ENCODE data around the gene TCEANC.

Gene TCEANC

DNA sequence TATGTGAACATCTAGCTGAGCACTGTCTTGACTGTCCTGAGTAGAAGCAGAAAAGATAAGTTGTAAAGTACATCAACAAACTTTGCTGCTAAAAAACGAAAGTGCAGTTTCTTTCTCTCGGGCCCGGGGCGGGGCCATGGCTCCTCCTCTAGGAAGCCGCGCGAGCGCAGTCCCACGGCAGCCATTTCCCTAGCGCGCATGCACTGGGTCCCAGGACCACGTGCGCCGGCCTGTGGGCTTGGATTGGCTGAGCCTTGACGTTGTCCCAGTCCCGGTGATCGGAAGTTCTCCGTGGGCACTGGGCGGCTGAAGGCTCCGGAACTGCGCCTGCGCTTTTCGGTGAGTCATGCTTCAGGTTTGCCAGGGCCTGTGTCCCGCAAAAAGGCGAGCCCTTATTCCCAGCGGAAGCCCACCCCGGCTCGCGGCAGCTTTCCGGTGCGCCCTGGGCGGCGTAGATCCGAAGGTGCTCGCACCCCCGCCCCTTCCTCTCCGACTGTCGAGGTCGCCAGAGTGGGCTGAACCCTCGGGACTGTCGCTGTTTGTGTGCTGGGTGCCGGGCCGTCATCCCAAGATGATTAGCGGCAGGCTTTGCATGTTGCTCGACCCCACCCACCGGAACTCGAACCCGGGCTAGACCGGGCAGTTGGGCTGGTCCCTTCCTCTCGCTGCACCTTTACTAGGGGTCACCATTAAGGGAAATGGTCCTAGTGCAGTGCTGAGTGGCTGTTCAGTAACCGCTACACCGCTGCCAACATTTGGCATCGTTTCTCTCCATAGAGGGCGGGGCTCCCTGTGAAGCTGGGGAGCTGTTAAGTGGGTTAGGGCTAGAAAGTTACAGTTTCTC is at the start of gene TCEANC (continued):
- TF ChIP-seq, protein P1, sequence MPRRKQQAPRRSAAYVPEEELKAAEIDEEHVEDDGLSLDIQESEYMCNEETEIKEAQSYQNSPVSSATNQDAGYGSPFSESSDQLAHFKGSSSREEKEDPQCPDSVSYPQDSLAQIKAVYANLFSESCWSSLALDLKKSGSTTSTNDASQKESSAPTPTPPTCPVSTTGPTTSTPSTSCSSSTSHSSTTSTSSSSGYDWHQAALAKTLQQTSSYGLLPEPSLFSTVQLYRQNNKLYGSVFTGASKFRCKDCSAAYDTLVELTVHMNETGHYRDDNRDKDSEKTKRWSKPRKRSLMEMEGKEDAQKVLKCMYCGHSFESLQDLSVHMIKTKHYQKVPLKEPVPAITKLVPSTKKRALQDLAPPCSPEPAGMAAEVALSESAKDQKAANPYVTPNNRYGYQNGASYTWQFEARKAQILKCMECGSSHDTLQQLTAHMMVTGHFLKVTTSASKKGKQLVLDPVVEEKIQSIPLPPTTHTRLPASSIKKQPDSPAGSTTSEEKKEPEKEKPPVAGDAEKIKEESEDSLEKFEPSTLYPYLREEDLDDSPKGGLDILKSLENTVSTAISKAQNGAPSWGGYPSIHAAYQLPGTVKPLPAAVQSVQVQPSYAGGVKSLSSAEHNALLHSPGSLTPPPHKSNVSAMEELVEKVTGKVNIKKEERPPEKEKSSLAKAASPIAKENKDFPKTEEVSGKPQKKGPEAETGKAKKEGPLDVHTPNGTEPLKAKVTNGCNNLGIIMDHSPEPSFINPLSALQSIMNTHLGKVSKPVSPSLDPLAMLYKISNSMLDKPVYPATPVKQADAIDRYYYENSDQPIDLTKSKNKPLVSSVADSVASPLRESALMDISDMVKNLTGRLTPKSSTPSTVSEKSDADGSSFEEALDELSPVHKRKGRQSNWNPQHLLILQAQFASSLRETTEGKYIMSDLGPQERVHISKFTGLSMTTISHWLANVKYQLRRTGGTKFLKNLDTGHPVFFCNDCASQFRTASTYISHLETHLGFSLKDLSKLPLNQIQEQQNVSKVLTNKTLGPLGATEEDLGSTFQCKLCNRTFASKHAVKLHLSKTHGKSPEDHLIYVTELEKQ (tag by site-specific recombination; IDR thresholded peaks at IDR 0.05; ENCODE audit: borderline replicate concordance), result no peak
- TF ChIP-seq ZNF664 (tag by site-specific recombination; IDR thresholded peaks at IDR 0.05) (no peak), ZNF37A (tag by site-specific recombination; IDR thresholded peaks at IDR 0.05) (no peak), HOXC10 (CRISPR knock-in tag; IDR thresholded peaks at IDR 0.05) (no peak), GLIS1 (tag by site-specific recombination; IDR thresholded peaks at IDR 0.05) (peak; percentile 41), ZBTB1 (tag by site-specific recombination; IDR thresholded peaks at IDR 0.05) (peak; percentile 88), ZNF629 (tag by site-specific recombination; IDR thresholded peaks at IDR 0.05) (peak; percentile 65), OSR2 (tag by site-specific recombination; IDR thresholded peaks at IDR 0.05) (peak; percentile 41; the same call in 1 of the 2 replicates), KLF16 (tag by site-specific recombination; IDR thresholded peaks at IDR 0.05) (no peak), OVOL3 (tag by site-specific recombination; IDR thresholded peaks at IDR 0.05) (no peak), SP2 (tag by site-specific recombination; IDR thresholded peaks at IDR 0.05) (peak; percentile 96), ZSCAN16 (tag by site-specific recombination; IDR thresholded peaks at IDR 0.05) (no peak), ZNF654 (tag by site-specific recombination; IDR thresholded peaks at IDR 0.05; ENCODE audit: low read depth) (no peak), ZNF621 (tag by site-specific recombination; IDR thresholded peaks at IDR 0.05) (no peak), ZNF48 (tag by site-specific recombination; IDR thresholded peaks at IDR 0.05) (no peak), ZIC2 (tag by site-specific recombination; IDR thresholded peaks at IDR 0.05) (peak; percentile 26; the same call in 1 of the 2 replicates), GLIS2 (tag by site-specific recombination; IDR thresholded peaks at IDR 0.05) (peak; percentile 63; the same call in 1 of the 2 replicates), ZNF23 (tag by site-specific recombination; IDR thresholded peaks at IDR 0.05; ENCODE audit: borderline replicate concordance) (no peak), KLF10 (tag by site-specific recombination; IDR thresholded peaks at IDR 0.05) (peak; percentile 67), ZFP69B (tag by site-specific recombination; IDR thresholded peaks at IDR 0.05) (peak; percentile 57; the same call in 1 of the 2 replicates), ZFP37 (tag by site-specific recombination; IDR thresholded peaks at IDR 0.05) (0 out of 2 replicates have a peak, but pooled peaks have one; percentile 49), ZNF776 (tag by site-specific recombination; IDR thresholded peaks at IDR 0.05; ENCODE audit: borderline replicate concordance) (no peak), BCL11B (tag by site-specific recombination; IDR thresholded peaks at IDR 0.05; ENCODE audit: low read depth) (no peak)
- TF ChIP-seq, protein P2, sequence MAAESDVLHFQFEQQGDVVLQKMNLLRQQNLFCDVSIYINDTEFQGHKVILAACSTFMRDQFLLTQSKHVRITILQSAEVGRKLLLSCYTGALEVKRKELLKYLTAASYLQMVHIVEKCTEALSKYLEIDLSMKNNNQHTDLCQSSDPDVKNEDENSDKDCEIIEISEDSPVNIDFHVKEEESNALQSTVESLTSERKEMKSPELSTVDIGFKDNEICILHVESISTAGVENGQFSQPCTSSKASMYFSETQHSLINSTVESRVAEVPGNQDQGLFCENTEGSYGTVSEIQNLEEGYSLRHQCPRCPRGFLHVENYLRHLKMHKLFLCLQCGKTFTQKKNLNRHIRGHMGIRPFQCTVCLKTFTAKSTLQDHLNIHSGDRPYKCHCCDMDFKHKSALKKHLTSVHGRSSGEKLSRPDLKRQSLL (tag by site-specific recombination; IDR thresholded peaks at IDR 0.05), result no peak
- TF ChIP-seq, protein P3, sequence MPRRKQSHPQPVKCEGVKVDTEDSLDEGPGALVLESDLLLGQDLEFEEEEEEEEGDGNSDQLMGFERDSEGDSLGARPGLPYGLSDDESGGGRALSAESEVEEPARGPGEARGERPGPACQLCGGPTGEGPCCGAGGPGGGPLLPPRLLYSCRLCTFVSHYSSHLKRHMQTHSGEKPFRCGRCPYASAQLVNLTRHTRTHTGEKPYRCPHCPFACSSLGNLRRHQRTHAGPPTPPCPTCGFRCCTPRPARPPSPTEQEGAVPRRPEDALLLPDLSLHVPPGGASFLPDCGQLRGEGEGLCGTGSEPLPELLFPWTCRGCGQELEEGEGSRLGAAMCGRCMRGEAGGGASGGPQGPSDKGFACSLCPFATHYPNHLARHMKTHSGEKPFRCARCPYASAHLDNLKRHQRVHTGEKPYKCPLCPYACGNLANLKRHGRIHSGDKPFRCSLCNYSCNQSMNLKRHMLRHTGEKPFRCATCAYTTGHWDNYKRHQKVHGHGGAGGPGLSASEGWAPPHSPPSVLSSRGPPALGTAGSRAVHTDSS (tag by site-specific recombination; IDR thresholded peaks at IDR 0.05), result no peak
- TF ChIP-seq, protein P4, sequence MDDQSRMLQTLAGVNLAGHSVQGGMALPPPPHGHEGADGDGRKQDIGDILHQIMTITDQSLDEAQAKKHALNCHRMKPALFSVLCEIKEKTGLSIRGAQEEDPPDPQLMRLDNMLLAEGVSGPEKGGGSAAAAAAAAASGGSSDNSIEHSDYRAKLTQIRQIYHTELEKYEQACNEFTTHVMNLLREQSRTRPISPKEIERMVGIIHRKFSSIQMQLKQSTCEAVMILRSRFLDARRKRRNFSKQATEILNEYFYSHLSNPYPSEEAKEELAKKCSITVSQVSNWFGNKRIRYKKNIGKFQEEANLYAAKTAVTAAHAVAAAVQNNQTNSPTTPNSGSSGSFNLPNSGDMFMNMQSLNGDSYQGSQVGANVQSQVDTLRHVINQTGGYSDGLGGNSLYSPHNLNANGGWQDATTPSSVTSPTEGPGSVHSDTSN (CRISPR knock-in tag; IDR thresholded peaks at IDR 0.05), result peak; percentile 85; the same call in 1 of the 2 replicates
- TF ChIP-seq, protein P5, sequence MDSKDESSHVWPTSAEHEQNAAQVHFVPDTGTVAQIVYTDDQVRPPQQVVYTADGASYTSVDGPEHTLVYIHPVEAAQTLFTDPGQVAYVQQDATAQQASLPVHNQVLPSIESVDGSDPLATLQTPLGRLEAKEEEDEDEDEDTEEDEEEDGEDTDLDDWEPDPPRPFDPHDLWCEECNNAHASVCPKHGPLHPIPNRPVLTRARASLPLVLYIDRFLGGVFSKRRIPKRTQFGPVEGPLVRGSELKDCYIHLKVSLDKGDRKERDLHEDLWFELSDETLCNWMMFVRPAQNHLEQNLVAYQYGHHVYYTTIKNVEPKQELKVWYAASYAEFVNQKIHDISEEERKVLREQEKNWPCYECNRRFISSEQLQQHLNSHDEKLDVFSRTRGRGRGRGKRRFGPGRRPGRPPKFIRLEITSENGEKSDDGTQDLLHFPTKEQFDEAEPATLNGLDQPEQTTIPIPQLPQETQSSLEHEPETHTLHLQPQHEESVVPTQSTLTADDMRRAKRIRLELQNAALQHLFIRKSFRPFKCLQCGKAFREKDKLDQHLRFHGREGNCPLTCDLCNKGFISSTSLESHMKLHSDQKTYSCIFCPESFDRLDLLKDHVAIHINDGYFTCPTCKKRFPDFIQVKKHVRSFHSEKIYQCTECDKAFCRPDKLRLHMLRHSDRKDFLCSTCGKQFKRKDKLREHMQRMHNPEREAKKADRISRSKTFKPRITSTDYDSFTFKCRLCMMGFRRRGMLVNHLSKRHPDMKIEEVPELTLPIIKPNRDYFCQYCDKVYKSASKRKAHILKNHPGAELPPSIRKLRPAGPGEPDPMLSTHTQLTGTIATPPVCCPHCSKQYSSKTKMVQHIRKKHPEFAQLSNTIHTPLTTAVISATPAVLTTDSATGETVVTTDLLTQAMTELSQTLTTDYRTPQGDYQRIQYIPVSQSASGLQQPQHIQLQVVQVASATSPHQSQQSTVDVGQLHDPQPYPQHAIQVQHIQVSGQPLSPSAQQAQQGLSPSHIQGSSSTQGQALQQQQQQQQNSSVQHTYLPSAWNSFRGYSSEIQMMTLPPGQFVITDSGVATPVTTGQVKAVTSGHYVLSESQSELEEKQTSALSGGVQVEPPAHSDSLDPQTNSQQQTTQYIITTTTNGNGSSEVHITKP (tag by site-specific recombination; IDR thresholded peaks at IDR 0.05), result peak; percentile 90
- TF ChIP-seq, protein P6, sequence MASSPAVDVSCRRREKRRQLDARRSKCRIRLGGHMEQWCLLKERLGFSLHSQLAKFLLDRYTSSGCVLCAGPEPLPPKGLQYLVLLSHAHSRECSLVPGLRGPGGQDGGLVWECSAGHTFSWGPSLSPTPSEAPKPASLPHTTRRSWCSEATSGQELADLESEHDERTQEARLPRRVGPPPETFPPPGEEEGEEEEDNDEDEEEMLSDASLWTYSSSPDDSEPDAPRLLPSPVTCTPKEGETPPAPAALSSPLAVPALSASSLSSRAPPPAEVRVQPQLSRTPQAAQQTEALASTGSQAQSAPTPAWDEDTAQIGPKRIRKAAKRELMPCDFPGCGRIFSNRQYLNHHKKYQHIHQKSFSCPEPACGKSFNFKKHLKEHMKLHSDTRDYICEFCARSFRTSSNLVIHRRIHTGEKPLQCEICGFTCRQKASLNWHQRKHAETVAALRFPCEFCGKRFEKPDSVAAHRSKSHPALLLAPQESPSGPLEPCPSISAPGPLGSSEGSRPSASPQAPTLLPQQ (tag by site-specific recombination; IDR thresholded peaks at IDR 0.05), result peak; percentile 81
